Cardiac muscle cell (in vitro differentiated cells and primary cell): Measurements from ENCODE around the gene PDZD2. TPM values are rescaled to one million over a fixed set of nuclear protein-coding genes. Genes with fewer than 3 reads are reported as not detected.

Source experiments
- DNase-seq, 2 donors: peaks; one replicate each; pipeline versions ENCODE4 v3.0.0 to v3.0.0-alpha.2; 2010 to 2017; ENCODE audit warnings: low read depth in 1 of 2, low spot score in 1 of 2
- H3K27ac ChIP-seq: fragments of 200-600 bp; sonication (generic); 2 replicates; pipeline ENCODE4 v1.5.1; 2016
- H3K27me3 ChIP-seq: fragments of 200-600 bp; sonication (generic); 2 replicates; pipeline ENCODE4 v1.6.0; 2016; ENCODE audit warnings: control low read depth
- H3K36me3 ChIP-seq: fragments of 200-600 bp; sonication (generic); 2 replicates; pipeline ENCODE4 v1.5.1; 2016; ENCODE audit warnings: control low read depth
- H3K4me1 ChIP-seq: fragments of 200-600 bp; sonication (generic); 2 replicates; pipeline ENCODE4 v1.8.1; 2017; ENCODE audit warnings: low read depth, mild to moderate bottlenecking, mixed run types
- H3K4me3 ChIP-seq: fragments of 200-600 bp; sonication (generic); 2 replicates; pipeline ENCODE4 v1.5.1; 2016; ENCODE audit warnings: mild to moderate bottlenecking
- H3K9me3 ChIP-seq: fragments of 200-600 bp; sonication (generic); 2 replicates; pipeline ENCODE4 v1.5.1; 2017; ENCODE audit warnings: low read depth, mild to moderate bottlenecking, control low read depth
- CTCF ChIP-seq: IDR thresholded peaks from 2 replicates; pipeline ENCODE4 v1.5.1; 2012; ENCODE audit warnings: low read depth, mild to moderate bottlenecking, low read length
- polyA plus RNA-seq: library from polyadenylated mRNA; unstranded; fragments of >200 nt; fragmentation: Nextera tagmentation; extraction: Ambion mirVana; gene quantifications from 2 replicates; pipeline ENCODE4 v1.2.1, GENCODE V29; 2016
- total RNA-seq: library from RNA; depleted of rRNA; stranded (reverse); fragments of >200 nt; gene quantifications from 2 replicates; pipeline ENCODE4 v1.2.3, GENCODE V29; 2016

The PDZD2 gene
- total and polyA plus RNA-seq, 2 experiments from 2014 or later: 3.0 to 3.5 TPM

GRCh38 chr5:31860278-31860677 is 221.3 kb downstream of the PDZD2 start:
- Histone ChIP-seq H3K9me3 (no peaks in the 10 kb centered on the region), H3K27me3 (peaks cover 5% of the 10 kb centered on the region), H3K36me3 (no peaks in the 10 kb centered on the region), H3K27ac (no peak overlapping the region), H3K4me3 (no peak overlapping the region), H3K4me1 (peaks cover 4% of the 10 kb centered on the region)
- no peak for TF ChIP-seq CTCF
- DNase-seq: no peak

GRCh38 chr5:31860726-31861433 is 221.9 kb downstream of the PDZD2 start:
- no peak for TF ChIP-seq CTCF
- Histone ChIP-seq H3K27ac (no peak overlapping the region), H3K9me3 (no peaks in the 10 kb centered on the region), H3K27me3 (no peaks in the 10 kb centered on the region), H3K4me1 (no peaks in the 10 kb centered on the region), H3K36me3 (no peaks in the 10 kb centered on the region), H3K4me3 (no peak overlapping the region)
- no peak for DNase-seq

GRCh38 chr5:31861601-31862000 is 222.7 kb downstream of the PDZD2 start:
- TF ChIP-seq CTCF: no peak
- Histone ChIP-seq H3K27ac (no peak overlapping the region), H3K4me1 (no peaks in the 10 kb centered on the region), H3K9me3 (no peaks in the 10 kb centered on the region), H3K27me3 (no peaks in the 10 kb centered on the region), H3K4me3 (no peak overlapping the region), H3K36me3 (no peaks in the 10 kb centered on the region)
- no peak for DNase-seq

- no peak for TF ChIP-seq CTCF
- no peaks in the 10 kb centered on the region for H3K9me3 ChIP-seq
- no peak overlapping the region for H3K27ac ChIP-seq
- no peaks in the 10 kb centered on the region for H3K27me3 ChIP-seq
- H3K4me3 ChIP-seq: no peak overlapping the region
- no peaks in the 10 kb centered on the region for H3K36me3 ChIP-seq
- no peaks in the 10 kb centered on the region for H3K4me1 ChIP-seq
- no peak for DNase-seq
These were observed 225.1 kb downstream of the PDZD2 start for GRCh38 chr5:31863991-31864411.

GRCh38 chr5:31866166-31866565 is 227.2 kb downstream of the PDZD2 start:
- Histone ChIP-seq H3K4me3 (no peak overlapping the region), H3K36me3 (no peaks in the 10 kb centered on the region), H3K9me3 (no peaks in the 10 kb centered on the region), H3K27ac (no peak overlapping the region), H3K27me3 (no peaks in the 10 kb centered on the region), H3K4me1 (no peaks in the 10 kb centered on the region)
- TF ChIP-seq CTCF: no peak
- no peak for DNase-seq
